SK-N-SH treated with all-trans-retinoic acid at 6 μM for 48 hours (cell line): ENCODE results near the gene CAMKMT.
A peak's percentile ranks its signal among the peaks of the same experiment; 100 is the strongest.

Experiments
- ATAC-seq: fragments of 200-7000 bp; cut with Tn5 transposase; 3 replicates; pipeline ENCODE4 v1.9.1; 2020; ENCODE audit warnings: mild to moderate bottlenecking, moderate library complexity
- ARNTL ChIP-seq: fragments of 450-650 bp; formaldehyde crosslinking; IDR thresholded peaks from 2 replicates; pipeline ENCODE4 v1.5.0; 2020; ENCODE audit warnings: low read depth, mild to moderate bottlenecking, moderate library complexity, borderline replicate concordance
- BACH2 ChIP-seq: fragments of 250-450 bp; sonication (Bioruptor Pico); IDR thresholded peaks from 2 replicates; pipeline ENCODE4 v1.9.0; 2021; ENCODE audit warnings: mild to moderate bottlenecking, borderline replicate concordance
- CREB5 ChIP-seq: fragments of 250-450 bp; sonication (Bioruptor Pico); IDR thresholded peaks from 2 replicates; pipeline ENCODE4 v1.5.1; 2020; ENCODE audit warnings: low read depth, mild to moderate bottlenecking, moderate library complexity
- CSDC2 ChIP-seq: fragments of 250-450 bp; sonication (Bioruptor Pico); IDR thresholded peaks from 2 replicates; pipeline ENCODE4 v1.5.0; 2020; ENCODE audit warnings: mild to moderate bottlenecking, moderate library complexity
- ESRRG ChIP-seq: fragments of 250-450 bp; sonication (Bioruptor Pico); IDR thresholded peaks from 2 replicates; pipeline ENCODE4 v1.6.1; 2021; ENCODE audit warnings: mild to moderate bottlenecking
- ISL1 ChIP-seq: fragments of 250-450 bp; sonication (Bioruptor Pico); IDR thresholded peaks from 2 replicates; pipeline ENCODE4 v2.1.2; 2022; ENCODE audit warnings: mild to moderate bottlenecking, moderate library complexity
- OSR1 ChIP-seq: fragments of 250-450 bp; sonication (Bioruptor Pico); IDR thresholded peaks from 2 replicates; pipeline ENCODE4 v1.8.0; 2022; ENCODE audit warnings: moderate library complexity, mild to moderate bottlenecking, inconsistent platforms
- PATZ1 ChIP-seq: fragments of 250-450 bp; sonication (Bioruptor Pico); IDR thresholded peaks from 2 replicates; pipeline ENCODE4 v1.8.0; 2020; ENCODE audit warnings: mild to moderate bottlenecking, moderate library complexity, borderline replicate concordance
- POU6F1 ChIP-seq: fragments of 250-450 bp; sonication (Bioruptor Pico); IDR thresholded peaks from 2 replicates; pipeline ENCODE4 v1.8.0; 2021; ENCODE audit warnings: low read depth, mild to moderate bottlenecking, moderate library complexity, borderline replicate concordance
- PPARA ChIP-seq: fragments of 250-450 bp; sonication (Bioruptor Pico); IDR thresholded peaks from 2 replicates; pipeline ENCODE4 v1.5.0; 2020; ENCODE audit warnings: mild to moderate bottlenecking, borderline replicate concordance
- RARB ChIP-seq: fragments of 250-450 bp; sonication (Bioruptor Pico); IDR thresholded peaks from 2 replicates; pipeline ENCODE4 v1.8.0; 2021; ENCODE audit warnings: mild to moderate bottlenecking, moderate library complexity
- SNAI2 ChIP-seq: fragments of 250-450 bp; sonication (Bioruptor Pico); IDR thresholded peaks from 2 replicates; pipeline ENCODE4 v1.5.0; 2020; ENCODE audit warnings: mild to moderate bottlenecking, moderate library complexity
- TCF4 ChIP-seq: fragments of 250-450 bp; sonication (Bioruptor Pico); IDR thresholded peaks from 2 replicates; pipeline ENCODE4 v1.8.0; 2021; ENCODE audit warnings: mild to moderate bottlenecking, moderate library complexity, borderline replicate concordance
- TOX ChIP-seq: fragments of 250-450 bp; sonication (Bioruptor Pico); IDR thresholded peaks from 2 replicates; pipeline ENCODE4 v1.8.0; 2021; ENCODE audit warnings: mild to moderate bottlenecking, moderate library complexity, borderline replicate concordance
- TSHZ2 ChIP-seq: fragments of 250-450 bp; sonication (Bioruptor Pico); IDR thresholded peaks from 2 replicates; pipeline ENCODE4 v1.5.0; 2020; ENCODE audit warnings: mild to moderate bottlenecking, moderate library complexity
- ZC3H10 ChIP-seq: fragments of 250-450 bp; sonication (Bioruptor Pico); IDR thresholded peaks from 2 replicates; pipeline ENCODE4 v1.5.1; 2021; ENCODE audit warnings: mild to moderate bottlenecking, moderate library complexity
- ZFP3 ChIP-seq: fragments of 250-450 bp; sonication (Bioruptor Pico); IDR thresholded peaks from 2 replicates; pipeline ENCODE4 v1.5.0; 2020; ENCODE audit warnings: mild to moderate bottlenecking, moderate library complexity
- ZFP30 ChIP-seq: fragments of 450-650 bp; formaldehyde crosslinking; IDR thresholded peaks from 2 replicates; pipeline ENCODE4 v1.5.0; 2022; ENCODE audit warnings: mild to moderate bottlenecking, moderate library complexity
- ZNF70 ChIP-seq: fragments of 450-650 bp; formaldehyde crosslinking; IDR thresholded peaks from 2 replicates; pipeline ENCODE4 v1.5.0; 2020; ENCODE audit warnings: mild to moderate bottlenecking, moderate library complexity
- ZNF8 ChIP-seq: fragments of 450-650 bp; formaldehyde crosslinking; IDR thresholded peaks from 2 replicates; pipeline ENCODE4 v1.5.0; 2020; ENCODE audit warnings: mild to moderate bottlenecking, moderate library complexity

Gene CAMKMT

GRCh38 chr2:44628297-44628696 lies 266.6 kb downstream of the CAMKMT start:
- ATAC-seq: no peak
- TF ChIP-seq ZFP30 (no peak), CSDC2 (CRISPR knock-in tag) (no peak), ZNF70 (CRISPR knock-in tag) (no peak), PPARA (no peak), SNAI2 (no peak), PATZ1 (CRISPR knock-in tag) (no peak), CREB5 (CRISPR knock-in tag) (no peak), ARNTL (CRISPR knock-in tag) (no peak), TOX (CRISPR knock-in tag) (no peak), ZFP3 (CRISPR knock-in tag) (no peak), ISL1 (no peak)

GRCh38 chr2:44632931-44633689 lies 271.4 kb downstream of the CAMKMT start:
- TF ChIP-seq ZC3H10 (no peak), CREB5 (CRISPR knock-in tag) (no peak), ESRRG (CRISPR knock-in tag) (no peak), OSR1 (CRISPR knock-in tag) (no peak), PATZ1 (CRISPR knock-in tag) (no peak), POU6F1 (CRISPR knock-in tag) (no peak), BACH2 (no peak), ZFP3 (CRISPR knock-in tag) (no peak), ARNTL (CRISPR knock-in tag) (no peak), ZFP30 (no peak), CSDC2 (CRISPR knock-in tag) (no peak)
- no peak for ATAC-seq

- no peak for TF ChIP-seq RARB
- TF ChIP-seq PPARA: no peak
- TF ChIP-seq CSDC2 (CRISPR knock-in tag): no peak
- TF ChIP-seq TCF4 (CRISPR knock-in tag): no peak
- no peak for ATAC-seq
Observed at GRCh38 chr2:44635725-44636124, 274.0 kb downstream of the CAMKMT start.

GRCh38 chr2:44638649-44639048 lies 276.9 kb downstream of the CAMKMT start:
- ATAC-seq: no peak
- TF ChIP-seq OSR1 (CRISPR knock-in tag) (no peak), CREB5 (CRISPR knock-in tag) (no peak), RARB (no peak), ARNTL (CRISPR knock-in tag) (no peak), ZFP3 (CRISPR knock-in tag) (0 out of 2 replicates have a peak, but pooled peaks have one; percentile 12), SNAI2 (no peak), ZNF8 (CRISPR knock-in tag) (no peak), ZFP30 (no peak), TCF4 (CRISPR knock-in tag) (no peak), ISL1 (0 out of 2 replicates have a peak, but pooled peaks have one; percentile 10), ESRRG (CRISPR knock-in tag) (no peak), ZNF70 (CRISPR knock-in tag) (no peak), TSHZ2 (CRISPR knock-in tag) (peak; percentile 65; the same call in 1 of the 2 replicates), TOX (CRISPR knock-in tag) (no peak)
